Neural progenitor cell (in vitro differentiated cells): ENCODE results near the gene EHMT1. TPM values are rescaled to one million over a fixed set of nuclear protein-coding genes. Genes with fewer than 3 reads are reported as not detected.
"Not testable (repeated sequence)": the region's sequence is repeated elsewhere in the genome, so short reads cannot be mapped to it uniquely, and the experiment has no call there.

Experiments
- DNase-seq: peaks from one replicate; pipeline ENCODE4 v3.0.0-alpha.2; 2016; ENCODE audit warnings: low spot score
- H2AFZ ChIP-seq: fragments of 200-600 bp; sonication (generic); replicated peaks from 2 replicates; pipeline ENCODE4 v1.6.1; 2016; ENCODE audit warnings: antibody characterized with exemption
- H3F3A ChIP-seq: fragments of 200-600 bp; sonication (generic); 2 replicates; pipeline ENCODE4 v1.6.1; 2016; ENCODE audit warnings: antibody characterized with exemption, low read depth
- H3K27ac ChIP-seq: fragments of 200-600 bp; sonication (generic); 2 replicates; pipeline ENCODE4 v1.5.1; 2016; ENCODE audit warnings: mild to moderate bottlenecking
- H3K27me3 ChIP-seq: fragments of 200-600 bp; sonication (generic); 2 replicates; pipeline ENCODE4 v1.6.1; 2016; ENCODE audit warnings: mild to moderate bottlenecking, moderate library complexity
- H3K36me3 ChIP-seq: fragments of 200-600 bp; sonication (generic); 2 replicates; pipeline ENCODE4 v1.5.1; 2016
- H3K4me1 ChIP-seq: fragments of 200-600 bp; sonication (generic); 2 replicates; pipeline ENCODE4 v1.6.1; 2016; ENCODE audit warnings: mixed run types
- H3K4me2 ChIP-seq: fragments of 200-600 bp; sonication (generic); 2 replicates; pipeline ENCODE4 v1.6.1; 2016
- H3K4me3 ChIP-seq: fragments of 200-600 bp; sonication (generic); 2 replicates; pipeline ENCODE4 v1.5.1; 2016
- H3K79me2 ChIP-seq: fragments of 200-600 bp; sonication (generic); 2 replicates; pipeline ENCODE4 v1.6.1; 2016; ENCODE audit warnings: low read depth
- H3K9ac ChIP-seq: fragments of 200-600 bp; sonication (generic); 2 replicates; pipeline ENCODE4 v1.6.1; 2016
- H3K9me3 ChIP-seq: fragments of 200-600 bp; sonication (generic); 2 replicates; pipeline ENCODE4 v1.5.1; 2016; ENCODE audit warnings: low read depth
- H4K20me1 ChIP-seq: fragments of 200-600 bp; sonication (generic); 2 replicates; pipeline ENCODE4 v1.6.1; 2016; ENCODE audit warnings: low read depth
- H3K27ac Mint-ChIP-seq: 3 replicates; pipeline ENCODE4 v1.8.0; 2021; ENCODE audit warnings: mixed read lengths
- H3K27me3 Mint-ChIP-seq: 2 replicates; pipeline ENCODE4 v1.8.0; 2022; ENCODE audit warnings: low read depth, mild to moderate bottlenecking, inconsistent platforms, moderate library complexity, mixed read lengths; ENCODE audit not compliant: insufficient read depth
- H3K36me3 Mint-ChIP-seq: 3 replicates; pipeline ENCODE4 v1.8.0; 2021; ENCODE audit warnings: mixed read lengths
- H3K4me1 Mint-ChIP-seq: 3 replicates; pipeline ENCODE4 v1.8.0; 2021; ENCODE audit warnings: mixed read lengths
- H3K4me3 Mint-ChIP-seq: 3 replicates; pipeline ENCODE4 v1.8.0; 2021; ENCODE audit warnings: mild to moderate bottlenecking, moderate library complexity, mixed read lengths
- H3K9me3 Mint-ChIP-seq: 3 replicates; pipeline ENCODE4 v1.8.0; 2020; ENCODE audit warnings: mixed read lengths
- CTCF ChIP-seq: fragments of 200-600 bp; sonication (generic); IDR thresholded peaks from 2 replicates; pipeline ENCODE4 v1.5.1; 2017; ENCODE audit warnings: antibody characterized with exemption, mild to moderate bottlenecking
- EZH2 ChIP-seq: fragments of 200-600 bp; sonication (generic); IDR thresholded peaks from 2 replicates; pipeline ENCODE4 v1.6.1; 2017; ENCODE audit warnings: antibody characterized with exemption, mild to moderate bottlenecking, moderate library complexity
- EZH2phosphoT487 ChIP-seq: fragments of 200-600 bp; sonication (generic); IDR thresholded peaks from 2 replicates; pipeline ENCODE4 v1.6.1; 2017; ENCODE audit warnings: antibody characterized with exemption
- total RNA-seq: library from RNA; depleted of rRNA; stranded (reverse); fragments of >200 nt; gene quantifications from 2 replicates; pipeline ENCODE4 v1.2.3, GENCODE V29; 2015; ENCODE audit warnings: low replicate concordance

The EHMT1 gene
- total RNA-seq, 1 donor from 2014 or later: 47.8 TPM

DNA sequence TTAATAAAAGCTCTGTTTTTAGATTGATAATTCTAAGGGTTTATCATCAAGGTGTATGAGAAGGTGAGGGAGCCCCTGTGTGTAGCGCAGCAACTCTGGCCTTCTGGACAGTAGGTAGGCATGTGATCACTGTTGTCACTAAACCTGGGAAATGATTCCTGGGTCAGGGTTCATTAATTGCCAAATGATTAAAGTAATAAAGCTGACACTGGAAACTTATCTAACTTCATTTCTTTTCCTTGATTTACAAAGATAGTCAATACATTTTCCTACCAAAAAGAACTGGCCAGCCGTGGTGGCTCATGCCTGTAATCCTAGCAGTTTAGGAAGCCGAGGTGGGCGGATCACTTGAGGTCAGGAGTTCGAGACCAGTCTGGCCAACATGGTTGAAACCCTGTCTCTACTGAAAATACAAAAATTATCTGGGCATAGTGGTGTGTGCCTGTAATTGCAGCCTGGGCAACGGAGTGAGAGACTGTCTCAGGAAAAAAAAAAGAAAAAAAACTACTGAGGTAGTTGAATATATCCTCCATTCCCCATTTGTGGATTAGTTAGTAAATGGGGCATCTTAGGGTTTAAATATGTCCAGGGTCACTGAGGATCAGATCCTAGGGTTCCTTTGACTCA, 2.4 kb downstream of the EHMT1 start:
- H3F3A ChIP-seq: peaks cover 16% of the 10 kb centered on the region
- H3K9me3 ChIP-seq: no peaks in the 10 kb centered on the region
- Mint-ChIP-seq H3K27me3 (peaks cover 11% of the 10 kb centered on the region), H3K36me3 (peaks cover 17% of the 10 kb centered on the region), H3K27ac (no peak overlapping the region), H3K4me3 (peak overlapping the region; percentile 93), H3K9me3 (peaks cover 5% of the 10 kb centered on the region), H3K4me1 (peaks cover 34% of the 10 kb centered on the region)
- no peak overlapping the region for H3K27ac ChIP-seq
- no peaks in the 10 kb centered on the region for H3K36me3 ChIP-seq
- peak overlapping the region; percentile 90 for H3K4me2 ChIP-seq
- no peak overlapping the region for H3K9ac ChIP-seq
- DNase-seq: no peak
- TF ChIP-seq CTCF (peak; percentile 34), EZH2phosphoT487 (no peak)
- no peaks in the 10 kb centered on the region for H3K27me3 ChIP-seq
- no peak overlapping the region for H2AFZ ChIP-seq
- peaks cover 68% of the 10 kb centered on the region for H4K20me1 ChIP-seq
- peaks cover 94% of the 10 kb centered on the region for H3K79me2 ChIP-seq
- H3K4me1 ChIP-seq: peaks cover 20% of the 10 kb centered on the region
- no peak overlapping the region for H3K4me3 ChIP-seq

GRCh38 chr9:137622211-137622610, 3.4 kb downstream of the EHMT1 start:
- not testable (repeated sequence) for H3K4me2 ChIP-seq, H3K36me3 ChIP-seq, H3K27ac ChIP-seq, H2AFZ ChIP-seq, H3K27me3 Mint-ChIP-seq, H3K9me3 ChIP-seq, H3K4me3 Mint-ChIP-seq, H3K27ac Mint-ChIP-seq, H3K27me3 ChIP-seq, DNase-seq, H3K9me3 Mint-ChIP-seq, H3K4me3 ChIP-seq, H3K9ac ChIP-seq
- peaks cover 94% of the 10 kb centered on the region for H3K79me2 ChIP-seq
- H4K20me1 ChIP-seq: peaks cover 77% of the 10 kb centered on the region
- peaks cover 33% of the 10 kb centered on the region for H3K4me1 Mint-ChIP-seq
- H3K4me1 ChIP-seq: peaks cover 20% of the 10 kb centered on the region
- H3F3A ChIP-seq: peaks cover 10% of the 10 kb centered on the region
- H3K36me3 Mint-ChIP-seq: peaks cover 19% of the 10 kb centered on the region

DNA sequence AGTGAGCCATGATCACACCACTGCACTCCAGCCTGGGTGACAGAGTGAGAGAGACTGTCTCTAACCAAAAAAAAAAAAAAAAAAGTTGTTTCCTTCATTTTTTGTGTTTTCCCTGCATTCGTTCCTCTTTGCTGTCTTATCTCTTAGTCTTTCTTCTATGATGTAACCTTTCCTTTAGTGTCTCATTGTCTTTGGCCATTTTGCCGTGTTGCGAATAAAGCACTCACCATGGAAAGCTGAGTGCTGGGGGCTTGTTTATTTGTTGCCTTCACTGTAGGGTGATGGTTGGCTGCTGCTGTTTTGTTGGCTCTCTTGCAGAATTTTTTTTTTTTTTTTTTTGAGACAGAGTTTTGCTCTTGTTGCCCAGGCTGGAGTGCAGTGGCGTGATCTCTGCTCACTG, 7.7 kb downstream of the EHMT1 start:
- Mint-ChIP-seq H3K27ac (no peak overlapping the region), H3K4me3 (no peak overlapping the region), H3K27me3 (peaks cover 2% of the 10 kb centered on the region), H3K4me1 (peaks cover 15% of the 10 kb centered on the region), H3K9me3 (peaks cover 5% of the 10 kb centered on the region), H3K36me3 (peaks cover 25% of the 10 kb centered on the region)
- DNase-seq: no peak
- no peak overlapping the region for H3K4me3 ChIP-seq
- H3K4me2 ChIP-seq: no peak overlapping the region
- H3K9ac ChIP-seq: no peak overlapping the region
- H3K79me2 ChIP-seq: peaks cover 100% of the 10 kb centered on the region
- no peaks in the 10 kb centered on the region for H3K9me3 ChIP-seq
- TF ChIP-seq EZH2phosphoT487 (no peak), EZH2 (no peak), CTCF (no peak)
- no peak overlapping the region for H2AFZ ChIP-seq
- no peaks in the 10 kb centered on the region for H3K27me3 ChIP-seq
- peaks cover 97% of the 10 kb centered on the region for H4K20me1 ChIP-seq
- H3K4me1 ChIP-seq: no peaks in the 10 kb centered on the region
- H3K27ac ChIP-seq: no peak overlapping the region
- H3K36me3 ChIP-seq: no peaks in the 10 kb centered on the region
- H3F3A ChIP-seq: no peaks in the 10 kb centered on the region

GRCh38 chr9:137627406-137627805, 8.6 kb downstream of the EHMT1 start:
- H3K9ac ChIP-seq, H3K27me3 ChIP-seq, H3K4me1 ChIP-seq, H3K36me3 ChIP-seq, H3K9me3 Mint-ChIP-seq, H3K4me3 ChIP-seq, H3K4me2 ChIP-seq, H3K27ac Mint-ChIP-seq, H2AFZ ChIP-seq, H3F3A ChIP-seq, H3K27me3 Mint-ChIP-seq, H3K4me3 Mint-ChIP-seq, DNase-seq, H3K27ac ChIP-seq, H3K9me3 ChIP-seq, H3K4me1 Mint-ChIP-seq: not testable (repeated sequence)
- peaks cover 22% of the 10 kb centered on the region for H3K36me3 Mint-ChIP-seq
- Histone ChIP-seq H4K20me1 (peaks cover 99% of the 10 kb centered on the region), H3K79me2 (peaks cover 100% of the 10 kb centered on the region)
